ENCODE data around the gene PRKN.

The PRKN gene

DNA sequence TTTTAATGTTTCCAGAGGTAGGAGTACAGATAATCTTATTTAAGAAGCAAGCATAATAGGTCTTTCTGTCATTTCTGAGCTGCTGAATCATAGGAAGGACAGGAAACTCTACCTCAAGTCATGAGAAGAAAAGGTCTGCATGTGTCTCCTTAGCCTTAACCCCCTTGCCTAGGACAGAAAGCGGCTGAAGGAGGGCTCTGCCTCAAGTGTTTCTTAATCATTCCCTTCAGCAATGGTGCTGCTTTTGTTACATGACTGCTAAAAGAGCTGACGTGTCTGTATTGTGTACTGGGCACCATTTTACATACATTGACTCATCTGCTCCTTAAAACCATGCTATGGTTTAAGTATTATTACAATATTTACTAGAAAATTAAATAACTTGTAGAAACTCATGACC, 889.7 kb downstream of the PRKN start:
- TF ChIP-seq, protein P1, sequence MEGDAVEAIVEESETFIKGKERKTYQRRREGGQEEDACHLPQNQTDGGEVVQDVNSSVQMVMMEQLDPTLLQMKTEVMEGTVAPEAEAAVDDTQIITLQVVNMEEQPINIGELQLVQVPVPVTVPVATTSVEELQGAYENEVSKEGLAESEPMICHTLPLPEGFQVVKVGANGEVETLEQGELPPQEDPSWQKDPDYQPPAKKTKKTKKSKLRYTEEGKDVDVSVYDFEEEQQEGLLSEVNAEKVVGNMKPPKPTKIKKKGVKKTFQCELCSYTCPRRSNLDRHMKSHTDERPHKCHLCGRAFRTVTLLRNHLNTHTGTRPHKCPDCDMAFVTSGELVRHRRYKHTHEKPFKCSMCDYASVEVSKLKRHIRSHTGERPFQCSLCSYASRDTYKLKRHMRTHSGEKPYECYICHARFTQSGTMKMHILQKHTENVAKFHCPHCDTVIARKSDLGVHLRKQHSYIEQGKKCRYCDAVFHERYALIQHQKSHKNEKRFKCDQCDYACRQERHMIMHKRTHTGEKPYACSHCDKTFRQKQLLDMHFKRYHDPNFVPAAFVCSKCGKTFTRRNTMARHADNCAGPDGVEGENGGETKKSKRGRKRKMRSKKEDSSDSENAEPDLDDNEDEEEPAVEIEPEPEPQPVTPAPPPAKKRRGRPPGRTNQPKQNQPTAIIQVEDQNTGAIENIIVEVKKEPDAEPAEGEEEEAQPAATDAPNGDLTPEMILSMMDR (IDR thresholded peaks at IDR 0.05): no peak
- no peak for TF ChIP-seq ZFX (IDR thresholded peaks at IDR 0.05; ENCODE audit: borderline replicate concordance)
- peak overlapping the region; percentile 88 for H3K27ac ChIP-seq

DNA sequence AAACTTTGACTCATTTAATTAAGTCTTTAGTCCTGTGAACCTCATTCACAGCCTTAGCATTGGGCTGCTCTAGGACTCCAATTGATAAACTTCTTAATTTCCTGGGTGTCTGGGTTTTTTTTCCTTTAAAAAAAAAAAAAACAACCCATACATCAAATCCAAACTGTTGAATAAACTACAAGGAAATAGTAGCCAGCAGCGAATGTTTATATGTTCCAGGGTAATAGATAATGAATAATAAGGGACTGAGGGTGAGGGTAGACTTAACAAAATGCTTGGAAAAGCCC, 890.2 kb downstream of the PRKN start:
- TF ChIP-seq, protein P1 (IDR thresholded peaks at IDR 0.05): peak; percentile 33; the same call in 1 of the 2 replicates
- TF ChIP-seq ZFX (IDR thresholded peaks at IDR 0.05; ENCODE audit: borderline replicate concordance): no peak
- peak overlapping the region; percentile 88 for H3K27ac ChIP-seq

DNA sequence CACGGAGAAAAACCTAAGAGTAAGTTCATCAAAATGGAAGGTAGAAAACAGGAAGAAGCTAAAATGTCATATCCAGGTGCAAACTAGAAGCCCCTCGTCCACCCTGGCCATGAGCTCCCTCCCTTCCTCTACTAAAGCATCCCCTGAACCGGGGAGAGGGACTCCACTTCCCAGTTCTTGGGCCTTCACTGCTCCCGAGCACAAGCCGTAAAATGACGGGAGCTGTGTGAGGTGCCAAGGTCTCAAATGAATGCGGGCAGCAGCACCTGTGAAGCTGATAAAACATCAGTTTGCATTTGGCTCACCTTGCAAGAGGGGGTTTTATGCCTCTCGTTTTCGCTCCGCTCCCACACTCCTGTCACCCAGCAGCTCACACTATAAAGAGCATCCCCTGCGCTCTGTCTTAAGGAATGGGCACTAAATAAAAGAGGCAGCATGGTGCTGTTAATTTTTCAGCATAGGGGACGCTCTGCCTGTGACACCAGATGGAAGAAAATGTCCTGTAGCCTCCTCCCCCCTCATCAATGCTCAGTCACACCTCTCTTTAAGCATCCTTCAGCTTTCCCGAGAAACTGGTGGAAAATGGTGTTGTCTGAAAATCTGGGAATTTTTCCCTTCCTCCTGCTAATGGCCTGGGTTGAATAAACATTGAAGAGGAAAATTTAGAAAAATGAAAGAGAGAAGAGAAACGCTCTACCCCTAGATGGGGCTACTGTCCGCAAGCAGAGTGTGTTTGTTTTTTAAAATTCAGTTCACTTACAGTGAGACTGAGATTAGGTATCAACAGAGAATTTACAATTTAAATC, 890.7 kb downstream of the PRKN start:
- TF ChIP-seq ZFX (IDR thresholded peaks at IDR 0.05; ENCODE audit: borderline replicate concordance): no peak
- TF ChIP-seq, protein P1 (IDR thresholded peaks at IDR 0.05): peak; percentile 72
- H3K27ac ChIP-seq: peak overlapping the region; percentile 88

DNA sequence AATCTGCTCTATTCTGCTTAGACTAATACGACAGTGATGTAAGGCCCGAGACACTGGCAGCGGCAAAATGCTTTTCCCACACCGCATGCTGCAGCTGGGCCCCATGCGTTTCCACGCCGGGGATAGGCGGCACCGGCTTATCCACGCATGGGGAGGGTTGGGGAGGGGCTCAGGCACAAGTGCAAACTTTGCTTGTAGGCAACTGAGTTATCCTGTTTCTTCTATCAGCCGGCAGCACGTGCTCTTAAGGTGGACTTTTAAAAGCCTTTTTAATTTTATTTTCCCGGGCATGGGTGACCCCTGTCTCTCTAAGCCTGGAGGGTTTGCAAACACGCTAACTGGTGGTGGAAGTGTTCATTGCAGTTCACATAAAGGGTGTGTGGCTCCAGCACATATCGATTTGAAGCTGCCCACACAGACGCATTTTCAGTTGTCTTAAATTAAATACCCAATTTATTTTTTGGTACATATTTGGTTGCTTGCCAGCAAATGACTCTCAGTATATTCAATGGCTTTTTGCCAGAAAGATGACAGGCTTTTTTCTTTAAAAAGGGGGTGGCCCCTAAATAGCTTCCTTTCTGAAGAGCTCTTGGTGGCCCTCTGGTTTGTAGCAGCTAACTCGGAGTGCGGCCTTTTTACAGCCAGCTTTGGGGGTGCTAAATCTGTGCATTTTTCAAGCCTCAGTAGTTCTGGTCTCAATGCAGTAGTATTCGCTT, 891.9 kb downstream of the PRKN start:
- no peak for TF ChIP-seq ZFX (IDR thresholded peaks at IDR 0.05; ENCODE audit: borderline replicate concordance)
- TF ChIP-seq, protein P1 (IDR thresholded peaks at IDR 0.05): no peak
- no peak overlapping the region for H3K27ac ChIP-seq

DNA sequence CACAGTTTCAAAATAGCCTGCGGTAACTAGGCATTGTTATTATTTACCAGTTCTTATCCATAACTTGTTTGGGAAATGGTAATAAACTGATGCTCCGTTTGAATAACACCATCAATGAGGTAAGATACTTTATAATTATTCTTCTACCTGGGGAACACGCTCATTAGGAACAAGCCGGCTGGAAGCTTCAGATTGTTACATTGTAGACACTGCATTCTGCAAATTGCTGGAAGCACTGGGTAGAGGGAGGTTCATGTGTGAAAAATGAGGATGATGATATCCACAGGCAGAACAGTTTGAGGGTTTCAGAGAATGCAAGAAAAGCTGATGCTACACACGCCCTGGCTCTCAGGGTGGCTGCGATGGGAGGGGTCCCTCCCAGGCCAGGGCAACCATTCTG, 893.1 kb downstream of the PRKN start:
- TF ChIP-seq ZFX (IDR thresholded peaks at IDR 0.05; ENCODE audit: borderline replicate concordance): no peak
- TF ChIP-seq, protein P1 (IDR thresholded peaks at IDR 0.05): no peak

DNA sequence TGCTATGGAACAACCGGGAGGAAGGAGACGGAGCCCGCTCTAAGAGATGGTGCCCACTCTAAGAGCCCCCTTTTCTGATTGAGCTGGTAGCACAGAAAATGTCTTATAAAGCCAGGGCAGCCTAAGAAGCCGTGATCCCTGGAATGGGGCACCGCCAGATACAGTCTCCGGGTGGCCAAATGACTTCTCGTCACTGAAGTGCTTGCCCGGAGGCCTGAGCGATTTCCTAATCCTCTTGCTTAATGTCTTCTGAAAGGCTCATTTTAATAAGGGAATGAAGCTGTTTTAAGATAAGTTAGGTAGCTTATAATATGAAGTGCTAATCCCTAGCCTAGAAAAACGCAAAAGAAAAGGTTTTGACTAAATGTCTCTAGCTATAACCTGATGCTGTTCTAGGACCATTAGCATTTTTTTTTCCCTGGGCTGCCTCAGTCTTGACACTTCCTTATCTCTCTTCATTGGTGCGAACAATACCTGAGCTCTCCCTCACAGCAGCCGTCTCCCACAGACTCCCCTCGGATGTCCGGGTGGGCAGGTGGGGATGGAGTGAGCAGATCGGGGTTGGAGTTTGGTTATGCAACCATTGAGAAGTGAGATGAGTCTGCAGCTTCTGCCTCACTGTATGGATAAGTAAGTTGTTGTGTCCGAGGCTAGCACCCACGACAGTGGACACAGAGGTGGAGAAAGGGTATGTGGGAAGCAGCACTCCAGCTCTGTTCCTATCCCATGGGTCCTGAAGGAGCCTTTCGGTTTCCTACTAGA, 894.3 kb downstream of the PRKN start:
- no peak overlapping the region for H3K27ac ChIP-seq
- no peak for TF ChIP-seq ZFX (IDR thresholded peaks at IDR 0.05; ENCODE audit: borderline replicate concordance)
- TF ChIP-seq, protein P1 (IDR thresholded peaks at IDR 0.05): no peak

More for the DNA sequence above, 893.1 kb downstream of the PRKN start:
- no peak overlapping the region for H3K27ac ChIP-seq

Data from 22Rv1 (cell line).